ENCODE measurements around the gene SERP2.

Gene SERP2

GRCh38 chr13:44420376-44421220 is 47.0 kb downstream of the SERP2 start:
- peaks cover 21% of the 10 kb centered on the region for H3K27me3 Mint-ChIP-seq

GRCh38 chr13:44421853-44422525 is 48.4 kb downstream of the SERP2 start:
- Mint-ChIP-seq H3K9me3 (no peaks in the 10 kb centered on the region), H3K36me3 (ENCODE audit: low read depth) (no peaks in the 10 kb centered on the region), H3K27me3 (peaks cover 21% of the 10 kb centered on the region), H3K4me3 (no peak overlapping the region), H3K4me1 (ENCODE audit: low read depth) (no peaks in the 10 kb centered on the region), H3K27ac (no peak overlapping the region)
- DNase-seq, result no peak

More at GRCh38 chr13:44420376-44421220, 47.0 kb downstream of the SERP2 start:
- H3K27ac Mint-ChIP-seq, result no peak overlapping the region
- H3K4me3 Mint-ChIP-seq, result no peak overlapping the region
- H3K9me3 Mint-ChIP-seq, result no peaks in the 10 kb centered on the region
- H3K4me1 Mint-ChIP-seq (ENCODE audit: low read depth), result no peaks in the 10 kb centered on the region
- no peaks in the 10 kb centered on the region for H3K36me3 Mint-ChIP-seq (ENCODE audit: low read depth)
- DNase-seq, result no peak

GRCh38 chr13:44422755-44423643 is 49.4 kb downstream of the SERP2 start:
- H3K4me1 Mint-ChIP-seq (ENCODE audit: low read depth), result no peaks in the 10 kb centered on the region
- H3K4me3 Mint-ChIP-seq, result no peak overlapping the region
- peaks cover 21% of the 10 kb centered on the region for H3K27me3 Mint-ChIP-seq
- H3K36me3 Mint-ChIP-seq (ENCODE audit: low read depth), result no peaks in the 10 kb centered on the region
- H3K27ac Mint-ChIP-seq, result no peak overlapping the region
- no peaks in the 10 kb centered on the region for H3K9me3 Mint-ChIP-seq
- DNase-seq, result no peak

- H3K4me3 Mint-ChIP-seq, result no peak overlapping the region
- H3K4me1 Mint-ChIP-seq (ENCODE audit: low read depth), result no peaks in the 10 kb centered on the region
- no peak for DNase-seq
- no peaks in the 10 kb centered on the region for H3K36me3 Mint-ChIP-seq (ENCODE audit: low read depth)
- H3K9me3 Mint-ChIP-seq, result no peaks in the 10 kb centered on the region
- no peak overlapping the region for H3K27ac Mint-ChIP-seq
- peaks cover 21% of the 10 kb centered on the region for H3K27me3 Mint-ChIP-seq
These were observed 50.2 kb downstream of the SERP2 start for GRCh38 chr13:44423824-44424223.

GRCh38 chr13:44425041-44425814 is 51.6 kb downstream of the SERP2 start:
- no peak for DNase-seq
- H3K9me3 Mint-ChIP-seq, result no peaks in the 10 kb centered on the region
- H3K27ac Mint-ChIP-seq, result no peak overlapping the region
- peaks cover 21% of the 10 kb centered on the region for H3K27me3 Mint-ChIP-seq
- no peaks in the 10 kb centered on the region for H3K4me1 Mint-ChIP-seq (ENCODE audit: low read depth)
- H3K36me3 Mint-ChIP-seq (ENCODE audit: low read depth), result no peaks in the 10 kb centered on the region
- H3K4me3 Mint-ChIP-seq, result no peak overlapping the region

- Mint-ChIP-seq H3K27ac (no peak overlapping the region), H3K27me3 (peaks cover 21% of the 10 kb centered on the region), H3K36me3 (ENCODE audit: low read depth) (no peaks in the 10 kb centered on the region), H3K4me1 (ENCODE audit: low read depth) (no peaks in the 10 kb centered on the region), H3K4me3 (no peak overlapping the region), H3K9me3 (no peaks in the 10 kb centered on the region)
- no peak for DNase-seq
These were observed 52.1 kb downstream of the SERP2 start for GRCh38 chr13:44425815-44426078.

- H3K4me1 Mint-ChIP-seq (ENCODE audit: low read depth), result no peaks in the 10 kb centered on the region
- peaks cover 18% of the 10 kb centered on the region for H3K27me3 Mint-ChIP-seq
- H3K36me3 Mint-ChIP-seq (ENCODE audit: low read depth), result no peaks in the 10 kb centered on the region
- no peak overlapping the region for H3K27ac Mint-ChIP-seq
- H3K4me3 Mint-ChIP-seq, result no peak overlapping the region
- H3K9me3 Mint-ChIP-seq, result no peaks in the 10 kb centered on the region
- no peak for DNase-seq
These were observed 52.8 kb downstream of the SERP2 start for GRCh38 chr13:44426461-44426860.

- H3K9me3 Mint-ChIP-seq, result no peaks in the 10 kb centered on the region
- no peaks in the 10 kb centered on the region for H3K36me3 Mint-ChIP-seq (ENCODE audit: low read depth)
- no peak overlapping the region for H3K4me3 Mint-ChIP-seq
- no peak overlapping the region for H3K27ac Mint-ChIP-seq
- DNase-seq, result no peak
- H3K4me1 Mint-ChIP-seq (ENCODE audit: low read depth), result no peaks in the 10 kb centered on the region
- peaks cover 4% of the 10 kb centered on the region for H3K27me3 Mint-ChIP-seq
These were observed 55.7 kb downstream of the SERP2 start for GRCh38 chr13:44429311-44429710.

- peaks cover 14% of the 10 kb centered on the region for H3K4me1 Mint-ChIP-seq (ENCODE audit: low read depth)
- peaks cover 7% of the 10 kb centered on the region for H3K27me3 Mint-ChIP-seq
- DNase-seq, result no peak
- no peaks in the 10 kb centered on the region for H3K9me3 Mint-ChIP-seq
- H3K4me3 Mint-ChIP-seq, result no peak overlapping the region
- no peaks in the 10 kb centered on the region for H3K36me3 Mint-ChIP-seq (ENCODE audit: low read depth)
- no peak overlapping the region for H3K27ac Mint-ChIP-seq
These were observed 57.5 kb downstream of the SERP2 start for GRCh38 chr13:44431150-44431549.

- H3K4me1 Mint-ChIP-seq (ENCODE audit: low read depth), result peaks cover 22% of the 10 kb centered on the region
- no peaks in the 10 kb centered on the region for H3K9me3 Mint-ChIP-seq
- H3K36me3 Mint-ChIP-seq (ENCODE audit: low read depth), result no peaks in the 10 kb centered on the region
- no peak for DNase-seq
- peaks cover 13% of the 10 kb centered on the region for H3K27me3 Mint-ChIP-seq
- H3K27ac Mint-ChIP-seq, result no peak overlapping the region
- H3K4me3 Mint-ChIP-seq, result no peak overlapping the region
These were observed 59.0 kb downstream of the SERP2 start for GRCh38 chr13:44432650-44433049.

- H3K4me1 Mint-ChIP-seq (ENCODE audit: low read depth), result peaks cover 22% of the 10 kb centered on the region
- H3K27me3 Mint-ChIP-seq, result peaks cover 13% of the 10 kb centered on the region
- no peak overlapping the region for H3K4me3 Mint-ChIP-seq
- no peak overlapping the region for H3K27ac Mint-ChIP-seq
- no peaks in the 10 kb centered on the region for H3K9me3 Mint-ChIP-seq
- H3K36me3 Mint-ChIP-seq (ENCODE audit: low read depth), result no peaks in the 10 kb centered on the region
- no peak for DNase-seq
These were observed 60.5 kb downstream of the SERP2 start for GRCh38 chr13:44433863-44434765.

GRCh38 chr13:44434766-44435141 is 61.1 kb downstream of the SERP2 start:
- Mint-ChIP-seq H3K4me1 (ENCODE audit: low read depth) (peaks cover 22% of the 10 kb centered on the region), H3K27me3 (peaks cover 13% of the 10 kb centered on the region), H3K27ac (no peak overlapping the region), H3K9me3 (no peaks in the 10 kb centered on the region), H3K4me3 (peak overlapping the region; percentile 77), H3K36me3 (ENCODE audit: low read depth) (no peaks in the 10 kb centered on the region)
- DNase-seq, result no peak

- Mint-ChIP-seq H3K36me3 (ENCODE audit: low read depth) (no peaks in the 10 kb centered on the region), H3K9me3 (no peaks in the 10 kb centered on the region), H3K27ac (peak overlapping the region; percentile 48), H3K4me3 (peak overlapping the region; percentile 77), H3K27me3 (peaks cover 13% of the 10 kb centered on the region), H3K4me1 (ENCODE audit: low read depth) (peaks cover 22% of the 10 kb centered on the region)
- DNase-seq, result peak; percentile 89
These were observed 61.7 kb downstream of the SERP2 start for GRCh38 chr13:44435142-44435918.

Data from activated T-cell treated with anti-CD3 and anti-CD28 coated beads, Interleukin-2, amount 50 U/mL, for 24 hours (primary cell).